ENCODE measurements around the gene NDN. TPM values are rescaled to one million over a fixed set of nuclear protein-coding genes. Genes with fewer than 3 reads are reported as not detected.
"Not testable (repeated sequence)": the region's sequence is repeated elsewhere in the genome, so short reads cannot be mapped to it uniquely, and the experiment has no call there.

NDN gene
- polyA plus RNA-seq (2013, experiment 1 of 2): 34.4 TPM
- polyA plus RNA-seq (2013, experiment 2 of 2): 33.0 TPM

GRCh38 chr15:23687143-23687470 lies at the start of gene NDN:
Gene NDN (minus strand): TSS chr15:23687305. CDS start chr15:23687217, 88 bp downstream.
- Histone ChIP-seq H3K79me1 (ENCODE audit: low read length) (no peaks in the 10 kb centered on the region), H4K8ac (ENCODE audit: low read depth, low read length) (no peak within 1 kb of the TSS), H3K23ac (ENCODE audit: low read length) (no peak within 1 kb of the TSS), H4K5ac (ENCODE audit: low read length) (no peak within 1 kb of the TSS), H3K56ac (ENCODE audit: low read length) (peak within 1 kb of the TSS; percentile 75), H3K4me1 (ENCODE audit: control insufficient read depth, low read depth, low read length) (no peaks in the 10 kb centered on the region), H3K4me2 (ENCODE audit: low read length) (peak within 1 kb of the TSS; percentile 72), H2BK15ac (replicated peaks; ENCODE audit: low read depth) (no peak within 1 kb of the TSS), H2AK5ac (ENCODE audit: low read length) (no peak within 1 kb of the TSS), H3K79me2 (ENCODE audit: control insufficient read depth, insufficient read depth, low read length) (no peaks in the 10 kb centered on the region), H3K18ac (ENCODE audit: low read length) (no peak within 1 kb of the TSS), H2BK5ac (ENCODE audit: low read length) (no peak within 1 kb of the TSS), H3K27ac (ENCODE audit: low read depth, low read length) (no peak within 1 kb of the TSS), H3K9ac (ENCODE audit: low read length) (peak within 1 kb of the TSS; percentile 74), H2BK120ac (ENCODE audit: low read depth, low read length) (no peak within 1 kb of the TSS), H3K27me3 (ENCODE audit: insufficient read depth, low read length, poor library complexity) (no peaks in the 10 kb centered on the region), H3K4me3 (ENCODE audit: low read length) (peak within 1 kb of the TSS; percentile 57), H3K36me3 (ENCODE audit: control insufficient read depth, insufficient read depth, low read length) (no peaks in the 10 kb centered on the region), H3K4ac (ENCODE audit: low read depth, low read length) (no peak within 1 kb of the TSS)
- DNase-seq: peak; percentile 78
- no CpG with 5 or more reads among the region's 38 CpGs for whole genome bisulfite sequencing (ENCODE audit: extremely low coverage, insufficient coverage, low lambda C conversion rate)

GRCh38 chr15:23736033-23736673 lies 49.0 kb upstream of the NDN start:
- Histone ChIP-seq H4K8ac (ENCODE audit: low read depth, low read length) (no peak overlapping the region), H3K27ac (ENCODE audit: low read depth, low read length) (no peak overlapping the region), H3K27me3 (ENCODE audit: insufficient read depth, low read length, poor library complexity) (no peaks in the 10 kb centered on the region), H2BK120ac (ENCODE audit: low read depth, low read length) (no peak overlapping the region), H3K4me2 (ENCODE audit: low read length) (no peak overlapping the region), H3K56ac (ENCODE audit: low read length) (no peak overlapping the region), H2BK15ac (replicated peaks; ENCODE audit: low read depth) (no peak overlapping the region), H4K5ac (ENCODE audit: low read length) (no peak overlapping the region), H3K79me1 (ENCODE audit: low read length) (no peaks in the 10 kb centered on the region), H3K36me3 (ENCODE audit: control insufficient read depth, insufficient read depth, low read length) (no peaks in the 10 kb centered on the region), H2AK5ac (ENCODE audit: low read length) (no peak overlapping the region), H3K4me3 (ENCODE audit: low read length) (no peak overlapping the region), H3K4me1 (ENCODE audit: control insufficient read depth, low read depth, low read length) (no peaks in the 10 kb centered on the region), H3K79me2 (ENCODE audit: control insufficient read depth, insufficient read depth, low read length) (no peaks in the 10 kb centered on the region), H3K4ac (ENCODE audit: low read depth, low read length) (no peak overlapping the region), H3K9ac (ENCODE audit: low read length) (no peak overlapping the region), H3K18ac (ENCODE audit: low read length) (no peak overlapping the region), H3K23ac (ENCODE audit: low read length) (no peak overlapping the region), H2BK5ac (ENCODE audit: low read length) (no peak overlapping the region)
- WGBS (ENCODE audit: extremely low coverage, insufficient coverage, low lambda C conversion rate): no CpG with 5 or more reads among the region's 5 CpGs
- no peak for DNase-seq

- Histone ChIP-seq H3K79me2 (ENCODE audit: control insufficient read depth, insufficient read depth, low read length) (no peaks in the 10 kb centered on the region), H4K8ac (ENCODE audit: low read depth, low read length) (no peak overlapping the region), H2BK5ac (ENCODE audit: low read length) (no peak overlapping the region), H3K4ac (ENCODE audit: low read depth, low read length) (no peak overlapping the region), H3K79me1 (ENCODE audit: low read length) (no peaks in the 10 kb centered on the region), H3K4me3 (ENCODE audit: low read length) (no peak overlapping the region), H3K36me3 (ENCODE audit: control insufficient read depth, insufficient read depth, low read length) (no peaks in the 10 kb centered on the region), H3K27me3 (ENCODE audit: insufficient read depth, low read length, poor library complexity) (no peaks in the 10 kb centered on the region), H2AK5ac (ENCODE audit: low read length) (no peak overlapping the region), H3K23ac (ENCODE audit: low read length) (no peak overlapping the region), H3K4me2 (ENCODE audit: low read length) (no peak overlapping the region), H2BK120ac (ENCODE audit: low read depth, low read length) (no peak overlapping the region), H3K56ac (ENCODE audit: low read length) (no peak overlapping the region), H4K5ac (ENCODE audit: low read length) (no peak overlapping the region), H3K27ac (ENCODE audit: low read depth, low read length) (no peak overlapping the region), H3K18ac (ENCODE audit: low read length) (no peak overlapping the region), H2BK15ac (replicated peaks; ENCODE audit: low read depth) (no peak overlapping the region), H3K9ac (ENCODE audit: low read length) (no peak overlapping the region), H3K4me1 (ENCODE audit: control insufficient read depth, low read depth, low read length) (no peaks in the 10 kb centered on the region)
- no CpG with 5 or more reads among the region's 4 CpGs for WGBS (ENCODE audit: extremely low coverage, insufficient coverage, low lambda C conversion rate)
- no peak for DNase-seq
Observed at GRCh38 chr15:23734862-23735261, 47.8 kb upstream of the NDN start.

- H3K79me1 ChIP-seq (ENCODE audit: low read length); H3K4me2 ChIP-seq (ENCODE audit: low read length); H3K23ac ChIP-seq (ENCODE audit: low read length); H3K56ac ChIP-seq (ENCODE audit: low read length); H2AK5ac ChIP-seq (ENCODE audit: low read length); H3K79me2 ChIP-seq (ENCODE audit: control insufficient read depth, insufficient read depth, low read length); H3K4me3 ChIP-seq (ENCODE audit: low read length); H2BK120ac ChIP-seq (ENCODE audit: low read depth, low read length); H4K5ac ChIP-seq (ENCODE audit: low read length); H3K9ac ChIP-seq (ENCODE audit: low read length); H2BK5ac ChIP-seq (ENCODE audit: low read length); H4K8ac ChIP-seq (ENCODE audit: low read depth, low read length); H2BK15ac ChIP-seq (replicated peaks; ENCODE audit: low read depth); H3K36me3 ChIP-seq (ENCODE audit: control insufficient read depth, insufficient read depth, low read length); H3K27me3 ChIP-seq (ENCODE audit: insufficient read depth, low read length, poor library complexity); H3K4ac ChIP-seq (ENCODE audit: low read depth, low read length); H3K18ac ChIP-seq (ENCODE audit: low read length); H3K27ac ChIP-seq (ENCODE audit: low read depth, low read length); H3K4me1 ChIP-seq (ENCODE audit: control insufficient read depth, low read depth, low read length): not testable (repeated sequence)
- DNase-seq: peak; percentile 46
- WGBS (ENCODE audit: extremely low coverage, insufficient coverage, low lambda C conversion rate): no CpG with 5 or more reads among the region's 28 CpGs
Observed at GRCh38 chr15:23713874-23714656, 27.0 kb upstream of the NDN start.

- Histone ChIP-seq H2BK5ac (ENCODE audit: low read length) (no peak overlapping the region), H3K23ac (ENCODE audit: low read length) (no peak overlapping the region), H2AK5ac (ENCODE audit: low read length) (no peak overlapping the region), H3K36me3 (ENCODE audit: control insufficient read depth, insufficient read depth, low read length) (no peaks in the 10 kb centered on the region), H3K4me3 (ENCODE audit: low read length) (no peak overlapping the region), H3K27me3 (ENCODE audit: insufficient read depth, low read length, poor library complexity) (no peaks in the 10 kb centered on the region), H3K4me2 (ENCODE audit: low read length) (no peak overlapping the region), H2BK120ac (ENCODE audit: low read depth, low read length) (no peak overlapping the region), H3K79me1 (ENCODE audit: low read length) (no peaks in the 10 kb centered on the region), H3K18ac (ENCODE audit: low read length) (no peak overlapping the region), H3K56ac (ENCODE audit: low read length) (no peak overlapping the region), H3K27ac (ENCODE audit: low read depth, low read length) (no peak overlapping the region), H3K79me2 (ENCODE audit: control insufficient read depth, insufficient read depth, low read length) (no peaks in the 10 kb centered on the region), H3K4ac (ENCODE audit: low read depth, low read length) (no peak overlapping the region), H2BK15ac (replicated peaks; ENCODE audit: low read depth) (no peak overlapping the region), H4K5ac (ENCODE audit: low read length) (no peak overlapping the region), H3K4me1 (ENCODE audit: control insufficient read depth, low read depth, low read length) (no peaks in the 10 kb centered on the region), H4K8ac (ENCODE audit: low read depth, low read length) (no peak overlapping the region), H3K9ac (ENCODE audit: low read length) (no peak overlapping the region)
- no peak for DNase-seq
- no CpG with 5 or more reads among the region's 1 CpG for WGBS (ENCODE audit: extremely low coverage, insufficient coverage, low lambda C conversion rate)
Observed at GRCh38 chr15:23708332-23708731, 21.2 kb upstream of the NDN start.
